ENCODE results near the gene SMAD9.

The SMAD9 gene

DNA sequence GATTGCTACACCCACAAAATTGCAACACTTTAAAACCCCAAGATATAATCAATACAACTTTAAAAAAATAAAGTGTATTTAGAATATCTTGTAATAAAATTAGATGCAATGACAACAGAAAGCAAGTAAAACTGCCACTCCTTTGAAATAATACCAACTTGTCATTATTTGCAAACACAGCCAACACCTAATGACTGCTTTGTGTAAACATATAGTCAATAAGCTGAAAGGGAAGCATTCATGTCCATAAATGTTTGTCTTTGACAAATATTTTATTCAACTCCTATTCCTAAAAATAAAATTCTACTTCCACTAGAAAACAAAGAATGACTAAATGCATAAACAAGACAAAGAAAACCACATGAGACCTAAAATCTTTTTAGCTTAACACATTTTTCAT lies 6.6 kb downstream of the SMAD9 start:
- H3K4me3 ChIP-seq (ENCODE audit: low read depth, low read length), result no peak overlapping the region
- no peak for DNase-seq (ENCODE audit: low read depth)
- TF ChIP-seq, protein P1, sequence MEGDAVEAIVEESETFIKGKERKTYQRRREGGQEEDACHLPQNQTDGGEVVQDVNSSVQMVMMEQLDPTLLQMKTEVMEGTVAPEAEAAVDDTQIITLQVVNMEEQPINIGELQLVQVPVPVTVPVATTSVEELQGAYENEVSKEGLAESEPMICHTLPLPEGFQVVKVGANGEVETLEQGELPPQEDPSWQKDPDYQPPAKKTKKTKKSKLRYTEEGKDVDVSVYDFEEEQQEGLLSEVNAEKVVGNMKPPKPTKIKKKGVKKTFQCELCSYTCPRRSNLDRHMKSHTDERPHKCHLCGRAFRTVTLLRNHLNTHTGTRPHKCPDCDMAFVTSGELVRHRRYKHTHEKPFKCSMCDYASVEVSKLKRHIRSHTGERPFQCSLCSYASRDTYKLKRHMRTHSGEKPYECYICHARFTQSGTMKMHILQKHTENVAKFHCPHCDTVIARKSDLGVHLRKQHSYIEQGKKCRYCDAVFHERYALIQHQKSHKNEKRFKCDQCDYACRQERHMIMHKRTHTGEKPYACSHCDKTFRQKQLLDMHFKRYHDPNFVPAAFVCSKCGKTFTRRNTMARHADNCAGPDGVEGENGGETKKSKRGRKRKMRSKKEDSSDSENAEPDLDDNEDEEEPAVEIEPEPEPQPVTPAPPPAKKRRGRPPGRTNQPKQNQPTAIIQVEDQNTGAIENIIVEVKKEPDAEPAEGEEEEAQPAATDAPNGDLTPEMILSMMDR (IDR thresholded peaks at IDR 0.05; ENCODE audit: insufficient read depth, low read depth, low read length, missing control alignments), result no peak

DNA sequence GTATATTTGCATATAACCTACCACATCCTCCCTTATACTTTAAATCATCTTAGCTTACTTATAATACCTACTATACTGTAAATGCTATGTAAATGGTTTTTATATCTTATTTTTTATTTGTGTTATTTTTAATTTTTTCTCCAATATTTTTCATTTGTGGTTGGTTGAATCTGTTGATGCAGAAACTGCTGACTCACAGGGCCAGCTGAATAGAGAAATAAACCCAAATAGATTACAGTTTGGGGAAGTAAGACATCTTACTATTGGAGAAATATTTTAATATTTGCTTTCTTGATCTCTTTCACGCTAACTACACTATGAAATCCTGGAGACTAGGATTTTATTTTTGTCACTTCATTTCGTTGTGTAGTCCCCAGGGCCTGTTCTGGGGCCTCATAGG lies 7.1 kb downstream of the SMAD9 start:
- DNase-seq (ENCODE audit: low read depth), result no peak
- TF ChIP-seq, protein P1 (IDR thresholded peaks at IDR 0.05; ENCODE audit: insufficient read depth, low read depth, low read length, missing control alignments), result no peak
- H3K4me3 ChIP-seq (ENCODE audit: low read depth, low read length), result no peak overlapping the region

DNA sequence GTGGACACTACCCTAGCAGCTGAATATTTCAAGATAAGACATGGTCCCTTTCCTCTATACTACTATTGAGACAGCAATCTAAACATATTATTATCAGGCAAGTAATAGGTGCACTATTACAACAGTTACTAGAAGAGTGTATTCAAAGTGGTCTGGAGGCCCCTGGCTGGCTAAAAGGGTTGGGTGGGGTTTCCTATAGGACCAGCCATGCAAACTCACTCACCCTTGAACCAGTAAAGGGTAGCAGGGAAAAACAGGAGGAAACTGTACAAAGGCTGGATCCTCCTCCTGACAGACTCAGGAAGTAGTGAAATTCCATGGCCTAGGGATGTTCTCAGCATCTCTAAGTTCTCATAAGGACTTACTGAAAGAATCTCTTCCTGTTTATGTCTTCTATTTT lies 7.7 kb downstream of the SMAD9 start:
- DNase-seq (ENCODE audit: low read depth), result no peak
- H3K4me3 ChIP-seq (ENCODE audit: low read depth, low read length), result no peak overlapping the region
- TF ChIP-seq, protein P1 (IDR thresholded peaks at IDR 0.05; ENCODE audit: insufficient read depth, low read depth, low read length, missing control alignments), result no peak

DNA sequence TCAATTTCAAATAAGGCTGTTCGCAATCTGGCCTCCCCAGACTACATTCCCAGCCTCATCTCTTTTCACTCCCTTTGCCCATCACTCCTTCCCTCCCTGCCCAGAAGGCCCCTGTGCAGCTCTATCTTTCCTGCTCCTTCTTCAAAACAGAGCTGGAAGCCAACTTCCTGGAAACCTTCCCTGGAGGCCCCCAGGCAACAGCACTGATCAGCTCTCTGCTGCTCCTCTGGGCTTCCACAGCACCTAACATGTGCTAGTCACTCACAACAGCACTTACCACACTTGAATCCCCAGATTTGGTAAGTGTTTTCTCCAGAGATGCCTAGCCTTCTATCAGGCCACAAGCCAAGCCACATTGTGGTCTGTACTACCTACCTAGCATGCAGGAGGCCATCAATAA lies 9.5 kb downstream of the SMAD9 start:
- H3K4me3 ChIP-seq (ENCODE audit: low read depth, low read length), result no peak overlapping the region
- DNase-seq (ENCODE audit: low read depth), result no peak
- TF ChIP-seq, protein P1 (IDR thresholded peaks at IDR 0.05; ENCODE audit: insufficient read depth, low read depth, low read length, missing control alignments), result no peak

DNA sequence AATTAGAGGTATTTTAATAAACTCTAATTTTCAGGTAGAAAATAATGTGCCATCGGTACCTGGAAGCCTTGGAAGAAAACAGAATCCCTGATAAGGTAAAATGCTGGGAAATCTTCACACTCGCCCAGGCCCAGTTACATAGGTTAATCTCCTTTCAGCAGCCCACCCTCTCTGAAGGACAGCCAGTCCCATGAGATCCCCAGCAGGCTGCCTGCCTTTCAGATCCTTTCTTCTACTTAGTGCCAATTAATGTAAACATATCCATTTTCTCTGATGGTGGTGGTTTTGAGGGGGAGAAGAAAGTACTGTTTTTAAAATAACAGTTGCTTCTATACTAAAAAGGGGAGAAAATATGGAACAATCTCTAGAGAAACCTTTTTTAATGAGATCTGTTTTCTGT lies 12.2 kb downstream of the SMAD9 start:
- no peak overlapping the region for H3K4me3 ChIP-seq (ENCODE audit: low read depth, low read length)
- no peak for DNase-seq (ENCODE audit: low read depth)
- TF ChIP-seq, protein P1 (IDR thresholded peaks at IDR 0.05; ENCODE audit: insufficient read depth, low read depth, low read length, missing control alignments), result no peak

DNA sequence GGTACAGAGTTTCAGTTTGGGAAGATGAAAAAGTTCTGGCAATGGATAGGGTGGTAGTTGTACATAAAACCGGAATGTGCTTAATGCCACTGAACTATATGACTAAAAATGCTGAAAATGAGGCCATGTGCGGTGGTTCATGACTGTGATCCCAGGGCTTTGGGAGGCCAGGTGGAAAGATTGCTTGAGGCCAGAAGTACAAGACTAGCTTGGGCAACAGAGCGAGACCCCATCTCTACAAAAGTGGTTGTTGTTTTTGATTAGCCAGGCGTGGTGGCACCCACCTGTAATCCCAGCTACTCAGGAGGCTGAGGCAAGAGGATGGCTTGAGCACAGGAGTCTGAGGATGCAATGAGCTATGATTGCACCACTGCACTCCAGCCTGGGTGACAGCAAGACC lies 12.8 kb downstream of the SMAD9 start:
- DNase-seq (ENCODE audit: low read depth), result no peak
- no peak overlapping the region for H3K4me3 ChIP-seq (ENCODE audit: low read depth, low read length)
- TF ChIP-seq, protein P1 (IDR thresholded peaks at IDR 0.05; ENCODE audit: insufficient read depth, low read depth, low read length, missing control alignments), result no peak

DNA sequence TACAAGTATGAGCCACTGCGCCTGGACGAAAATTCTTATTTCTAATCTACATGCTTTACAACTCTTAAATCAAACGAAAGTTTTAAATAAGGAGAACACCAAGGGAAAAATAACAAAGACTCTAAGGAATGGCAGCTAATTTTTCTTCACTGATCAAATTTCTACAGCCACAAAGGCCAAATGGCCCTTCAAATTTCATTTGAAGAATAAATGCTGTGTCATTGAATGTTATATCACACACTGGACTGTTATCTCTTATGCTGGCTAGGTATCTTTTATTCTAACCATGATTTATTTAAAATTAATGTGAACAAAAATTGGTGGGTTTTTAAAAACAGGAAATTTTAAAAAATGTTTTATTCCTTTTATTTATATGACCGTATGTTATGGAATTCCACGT lies 14.1 kb downstream of the SMAD9 start:
- TF ChIP-seq, protein P1 (IDR thresholded peaks at IDR 0.05; ENCODE audit: insufficient read depth, low read depth, low read length, missing control alignments), result no peak
- no peak for DNase-seq (ENCODE audit: low read depth)
- no peak overlapping the region for H3K4me3 ChIP-seq (ENCODE audit: low read depth, low read length)

Data from GM12865 (cell line).